GM21367 (cell line): ENCODE results near the gene TLR4.

Experiments used
- ATAC-seq: cut with Tn5 transposase; IDR thresholded peaks from one replicate; pipeline ENCODE4 v1.9.1; 2021; ENCODE audit not compliant: unreplicated experiment

The TLR4 gene

DNA sequence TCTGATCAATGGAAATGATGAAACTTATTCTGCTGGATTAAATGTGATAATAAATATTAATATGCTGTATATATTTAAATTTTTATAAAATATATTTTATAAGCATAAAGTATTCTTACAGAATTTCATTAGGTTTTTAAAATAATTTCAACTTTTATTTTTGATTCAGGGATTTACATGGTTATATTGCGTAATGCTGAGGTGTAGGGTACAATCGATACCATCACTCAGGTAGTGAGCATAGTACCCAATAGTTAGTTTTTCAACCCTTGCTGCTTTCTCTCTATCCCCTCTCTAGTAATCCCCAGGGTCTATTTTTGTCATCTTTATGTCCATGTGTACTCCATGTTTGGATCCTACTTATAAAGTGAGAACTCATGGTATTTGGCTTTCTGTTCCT is 5.7 kb downstream of the TLR4 start:
- ATAC-seq = no peak

DNA sequence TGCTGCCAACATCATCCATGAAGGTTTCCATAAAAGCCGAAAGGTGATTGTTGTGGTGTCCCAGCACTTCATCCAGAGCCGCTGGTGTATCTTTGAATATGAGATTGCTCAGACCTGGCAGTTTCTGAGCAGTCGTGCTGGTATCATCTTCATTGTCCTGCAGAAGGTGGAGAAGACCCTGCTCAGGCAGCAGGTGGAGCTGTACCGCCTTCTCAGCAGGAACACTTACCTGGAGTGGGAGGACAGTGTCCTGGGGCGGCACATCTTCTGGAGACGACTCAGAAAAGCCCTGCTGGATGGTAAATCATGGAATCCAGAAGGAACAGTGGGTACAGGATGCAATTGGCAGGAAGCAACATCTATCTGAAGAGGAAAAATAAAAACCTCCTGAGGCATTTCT is 10.1 kb downstream of the TLR4 start:
- ATAC-seq = no peak

DNA sequence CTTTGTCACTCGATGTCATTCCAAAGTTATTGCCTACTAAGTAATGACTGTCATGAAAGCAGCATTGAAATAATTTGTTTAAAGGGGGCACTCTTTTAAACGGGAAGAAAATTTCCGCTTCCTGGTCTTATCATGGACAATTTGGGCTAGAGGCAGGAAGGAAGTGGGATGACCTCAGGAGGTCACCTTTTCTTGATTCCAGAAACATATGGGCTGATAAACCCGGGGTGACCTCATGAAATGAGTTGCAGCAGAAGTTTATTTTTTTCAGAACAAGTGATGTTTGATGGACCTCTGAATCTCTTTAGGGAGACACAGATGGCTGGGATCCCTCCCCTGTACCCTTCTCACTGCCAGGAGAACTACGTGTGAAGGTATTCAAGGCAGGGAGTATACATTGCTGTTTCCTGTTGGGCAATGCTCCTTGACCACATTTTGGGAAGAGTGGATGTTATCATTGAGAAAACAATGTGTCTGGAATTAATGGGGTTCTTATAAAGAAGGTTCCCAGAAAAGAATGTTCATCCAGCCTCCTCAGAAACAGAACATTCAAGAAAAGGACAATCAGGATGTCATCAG is 11.3 kb downstream of the TLR4 start:
- ATAC-seq = no peak

DNA sequence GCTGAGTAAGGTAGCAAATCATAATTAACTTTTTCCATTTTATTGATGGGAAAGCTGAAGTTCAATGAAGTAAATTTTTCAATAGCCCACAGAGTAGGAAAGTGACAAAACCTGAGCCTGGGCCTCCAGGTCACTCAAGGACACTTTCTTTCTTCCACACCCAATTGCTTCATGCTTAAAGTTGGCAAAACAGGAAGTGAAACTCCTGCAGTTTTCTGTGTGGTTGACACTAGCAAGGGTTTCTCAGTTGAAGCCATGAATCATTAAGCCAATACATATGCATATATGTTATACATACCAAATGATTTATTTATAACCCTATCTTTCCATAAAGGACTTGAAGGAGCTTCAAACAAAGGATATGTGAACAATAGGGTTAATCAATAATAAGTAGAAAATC is 13.9 kb downstream of the TLR4 start:
- ATAC-seq = peak; percentile 99

DNA sequence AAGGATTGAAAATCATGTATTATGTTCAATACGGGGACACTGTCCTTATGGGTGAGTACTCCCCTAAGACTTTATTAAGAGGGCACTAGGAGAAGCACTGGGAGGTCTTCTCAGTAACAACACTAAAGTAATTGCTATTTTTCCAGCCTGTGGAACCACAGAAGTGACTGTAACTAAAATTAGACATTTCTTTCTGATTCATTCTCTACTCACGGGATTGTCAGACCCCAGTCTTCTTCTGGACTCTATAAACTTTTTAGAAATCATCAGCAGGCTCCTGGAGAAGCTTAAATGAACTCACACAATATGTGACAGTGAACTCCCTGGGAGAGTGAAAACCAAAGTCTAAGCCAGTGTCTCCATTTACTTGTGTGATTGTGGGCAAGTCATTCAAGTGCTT is 14.5 kb downstream of the TLR4 start:
- peak; percentile 15 for ATAC-seq

DNA sequence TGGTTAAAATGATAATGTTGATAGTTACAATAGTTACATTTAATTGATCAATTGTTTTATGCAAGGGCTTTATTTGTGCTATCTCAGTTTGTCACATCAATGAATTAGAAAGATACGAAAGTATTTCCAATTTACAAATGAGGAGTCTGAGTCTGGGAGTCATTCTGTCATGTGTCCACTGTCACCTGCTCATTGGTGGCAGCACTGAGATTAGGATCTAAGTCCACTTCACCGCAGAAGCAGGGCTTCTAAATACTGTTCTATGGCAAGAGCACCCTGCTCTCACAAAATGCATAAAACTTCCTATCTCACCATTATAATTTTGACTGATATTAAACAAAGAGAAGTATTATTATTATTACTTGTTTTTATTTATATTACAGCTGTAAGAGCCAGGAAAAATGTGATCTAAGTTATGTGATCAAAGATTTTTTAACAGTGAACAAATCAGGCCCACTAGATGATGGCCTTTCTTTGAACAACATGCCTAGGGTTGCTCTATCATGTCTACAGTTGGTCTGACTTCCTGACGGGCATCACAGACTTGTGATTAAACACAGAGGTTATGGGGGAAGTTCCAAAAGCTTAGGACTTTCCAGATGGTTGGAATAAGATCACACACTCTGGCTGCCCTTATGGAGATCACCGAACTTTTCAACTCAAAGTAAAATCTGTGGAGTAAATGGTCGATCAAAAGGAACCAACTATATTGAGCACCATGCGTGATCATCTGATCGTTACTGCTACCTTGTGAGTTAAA is 15.1 kb downstream of the TLR4 start:
- no peak for ATAC-seq

DNA sequence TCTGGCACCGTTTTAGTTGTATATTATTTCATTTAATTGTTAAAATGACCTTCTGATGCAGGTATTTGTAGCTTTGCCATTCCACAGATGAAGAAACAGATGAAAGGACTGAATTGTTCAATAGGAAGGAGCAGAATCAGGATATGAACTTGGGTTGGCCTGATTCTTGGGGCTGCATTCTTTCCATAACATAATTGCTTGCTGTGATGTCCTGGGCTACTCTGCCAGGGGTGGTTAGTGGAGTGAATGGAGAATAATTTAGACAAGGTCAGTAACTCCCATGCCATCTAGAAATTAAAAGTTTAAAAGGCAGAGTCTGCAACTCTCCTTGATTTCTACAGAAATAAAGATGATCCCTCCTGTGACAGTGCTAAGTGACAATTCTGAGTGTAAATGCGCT is 15.9 kb downstream of the TLR4 start:
- no peak for ATAC-seq

DNA sequence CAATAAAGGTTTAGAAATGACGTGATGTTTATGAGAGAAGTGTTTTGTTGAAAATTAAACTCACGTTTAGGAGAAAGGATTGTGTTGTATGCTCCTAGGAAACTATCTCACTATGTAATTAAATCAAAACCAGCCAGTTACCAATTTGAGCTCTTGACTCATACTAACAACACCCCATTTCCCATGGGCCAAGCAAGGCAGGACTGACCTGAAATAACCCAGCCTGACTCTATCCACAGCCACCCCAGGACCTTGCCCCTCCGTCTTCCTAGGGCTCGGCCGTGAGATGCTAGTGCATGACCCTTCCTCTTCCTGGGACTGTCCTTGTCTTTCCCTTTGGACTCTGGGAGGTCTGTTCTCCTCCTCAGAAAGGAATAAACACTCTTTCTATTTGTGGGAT is 16.4 kb downstream of the TLR4 start:
- no peak for ATAC-seq

DNA sequence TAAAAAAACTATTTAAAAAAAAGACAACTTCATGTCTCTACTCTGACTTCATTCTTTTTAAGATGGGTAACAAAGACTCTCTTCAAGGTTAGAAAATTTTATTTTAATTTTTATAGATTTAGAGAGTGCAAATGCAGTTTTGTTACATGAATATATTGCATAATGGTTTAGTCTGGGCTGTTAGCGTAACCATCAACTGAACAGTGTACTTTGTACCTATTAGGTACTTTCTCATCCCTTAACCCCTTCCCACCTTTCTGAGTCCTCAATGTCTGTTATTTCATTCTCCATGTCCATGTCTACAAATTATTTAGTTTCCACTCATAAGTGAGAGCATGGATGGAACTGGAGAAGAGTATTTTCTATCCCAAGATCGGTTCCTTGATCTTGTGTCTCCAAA is 16.8 kb downstream of the TLR4 start:
- ATAC-seq = no peak

DNA sequence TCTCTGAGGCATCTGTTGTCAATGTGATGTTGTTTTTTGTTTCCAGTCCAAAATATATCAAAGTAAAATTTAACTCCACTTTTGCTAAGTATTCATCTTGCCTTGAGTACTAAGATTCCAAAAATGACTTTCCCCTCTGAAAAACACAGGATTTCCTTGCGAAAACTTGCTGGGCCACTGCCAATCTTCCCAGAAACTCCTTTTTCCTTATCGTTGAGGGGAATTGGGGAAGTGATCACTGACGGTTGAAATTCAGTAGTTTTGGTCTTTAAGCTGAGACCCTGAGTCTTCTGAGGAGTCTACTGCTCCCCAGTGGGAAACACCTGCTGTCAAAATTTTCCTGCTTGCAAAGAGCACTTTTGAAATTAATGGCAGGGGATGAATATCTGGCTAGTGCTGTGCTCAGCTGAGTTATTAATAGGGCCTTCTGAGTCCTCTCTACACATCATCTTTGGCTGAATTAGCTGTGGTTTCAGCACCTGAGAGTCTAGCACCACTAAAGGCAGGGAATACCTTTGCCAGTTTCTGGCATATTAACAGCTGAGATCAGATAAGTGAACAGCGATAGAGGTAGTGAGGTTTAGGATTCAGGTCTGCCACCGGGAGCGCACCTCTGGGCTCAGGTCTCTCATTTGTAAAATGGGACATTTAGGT is 18.0 kb downstream of the TLR4 start:
- no peak for ATAC-seq

DNA sequence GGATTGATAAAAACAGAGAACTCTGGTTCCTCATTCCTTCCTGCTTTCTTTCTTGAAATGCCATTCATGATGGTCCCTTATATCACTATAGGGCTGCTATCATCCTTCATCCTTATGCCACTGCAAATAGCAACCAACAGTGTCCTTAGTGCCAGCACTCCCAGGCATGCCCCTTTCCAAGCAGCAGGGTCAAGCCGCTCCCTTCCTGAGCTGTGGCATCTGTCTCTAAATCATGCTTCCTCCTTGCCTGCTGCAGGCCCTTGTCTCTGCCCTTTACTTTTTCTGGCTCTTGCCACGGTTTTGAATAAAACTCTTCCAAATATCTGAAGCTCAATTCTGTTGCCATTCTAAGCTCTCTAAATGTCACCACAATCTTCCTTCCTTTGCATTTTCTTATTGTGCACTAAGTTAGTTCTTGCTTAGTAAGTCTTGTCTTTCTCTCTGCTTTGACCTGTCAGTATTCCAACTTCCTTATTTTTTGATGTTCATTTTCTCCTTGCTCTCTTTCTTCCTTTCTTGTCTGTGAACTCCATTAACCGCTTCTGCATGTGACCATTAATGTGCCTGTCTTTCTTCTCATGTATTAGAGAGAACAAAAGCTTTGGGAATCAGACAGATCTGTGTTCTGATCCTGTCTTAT is 19.9 kb downstream of the TLR4 start:
- ATAC-seq = no peak

DNA sequence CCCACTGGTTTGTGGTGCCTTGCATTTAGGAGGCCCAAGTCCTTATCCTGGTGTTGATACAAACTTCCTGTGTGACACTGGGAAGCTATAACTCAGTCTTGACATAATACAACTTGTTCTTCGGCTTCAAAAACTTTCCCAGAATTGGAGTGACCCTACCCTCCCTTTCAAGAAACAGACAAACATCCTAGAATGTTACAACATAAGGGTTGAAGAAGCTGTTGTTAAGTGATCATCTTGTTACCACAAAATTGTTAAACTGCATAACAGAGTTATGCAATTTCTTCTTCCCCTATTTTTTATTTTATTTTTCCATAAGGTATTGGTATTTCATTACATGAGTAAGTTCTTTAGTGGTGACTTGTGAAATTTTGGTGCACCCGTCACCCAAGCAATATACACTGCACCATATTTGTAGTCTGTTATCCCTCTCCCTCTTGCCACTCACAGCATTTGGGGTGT is 21.3 kb downstream of the TLR4 start:
- ATAC-seq = no peak

DNA sequence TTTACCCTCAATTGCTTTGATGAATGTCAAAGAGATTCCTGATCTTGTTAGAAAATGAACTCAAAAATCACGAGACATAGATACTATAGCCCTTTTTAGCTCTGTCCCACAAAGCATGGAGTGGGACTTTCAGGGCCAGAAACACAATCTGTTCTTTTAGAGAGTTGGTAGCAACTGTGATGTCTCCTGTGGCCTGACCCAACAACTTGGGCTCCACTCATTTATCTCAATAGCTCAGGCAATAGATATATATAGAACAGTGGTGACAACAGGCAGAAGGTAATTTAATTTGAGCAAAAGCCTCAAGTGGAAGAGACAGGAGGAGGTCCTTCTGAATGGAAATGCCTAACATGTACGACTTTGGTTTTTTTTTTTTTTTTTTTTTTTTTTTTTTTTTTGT is 25.2 kb downstream of the TLR4 start:
- ATAC-seq = no peak

DNA sequence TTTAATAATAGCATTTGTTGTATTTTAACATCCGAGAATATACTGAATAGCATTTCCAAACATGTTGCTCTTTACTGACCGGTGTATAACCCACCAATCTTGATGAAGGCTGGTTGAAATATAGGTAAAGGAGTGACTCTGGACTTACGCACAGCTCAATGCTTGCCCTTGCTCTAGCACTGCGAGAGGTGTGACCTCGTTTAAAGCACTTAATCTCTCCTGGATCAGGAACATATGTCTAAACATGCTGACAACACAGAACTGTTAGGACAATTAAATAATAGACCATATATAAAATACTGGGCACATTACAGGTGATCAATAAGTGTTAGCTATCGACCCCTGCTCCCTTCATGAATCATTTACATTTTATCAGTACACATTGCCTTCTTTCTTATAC is 28.3 kb downstream of the TLR4 start:
- ATAC-seq = no peak

DNA sequence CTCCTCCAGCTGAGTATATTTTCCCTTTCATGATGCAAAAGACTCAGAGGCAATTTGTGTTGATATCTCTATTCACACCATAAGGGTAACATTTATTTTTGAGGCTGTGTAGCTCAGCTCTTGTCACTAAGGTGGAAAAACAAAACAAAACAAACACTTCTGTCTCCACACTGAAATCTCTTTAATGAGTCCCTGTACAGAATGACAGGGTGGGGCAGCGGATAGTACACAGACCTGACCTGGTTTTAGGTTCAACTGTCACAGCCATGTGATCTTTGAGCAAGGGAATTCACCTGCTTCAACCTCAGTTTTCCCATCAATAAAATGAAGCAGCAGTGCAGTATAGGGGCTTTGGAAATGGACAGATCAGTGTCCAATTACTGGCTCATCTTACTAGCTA is 29.3 kb downstream of the TLR4 start:
- ATAC-seq = no peak

DNA sequence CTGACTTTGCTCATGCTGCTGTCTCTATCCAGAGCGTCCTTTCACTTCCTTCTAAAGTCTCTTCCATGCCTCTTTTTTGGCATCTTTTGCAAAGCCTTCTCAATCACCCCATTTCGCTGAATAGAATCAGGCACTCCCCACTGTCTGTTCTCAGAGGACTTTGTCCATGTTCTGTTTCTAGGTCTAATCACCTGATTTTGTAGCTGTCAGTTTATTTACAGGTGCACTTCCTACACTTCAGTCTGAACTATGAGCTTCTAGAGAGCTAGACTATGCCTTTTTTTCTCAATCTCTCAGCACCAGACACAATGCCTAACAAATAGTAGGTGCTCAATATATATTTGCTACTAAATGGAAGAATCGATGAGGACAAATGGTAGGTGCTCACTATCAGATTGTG is 29.9 kb downstream of the TLR4 start:
- ATAC-seq = no peak

DNA sequence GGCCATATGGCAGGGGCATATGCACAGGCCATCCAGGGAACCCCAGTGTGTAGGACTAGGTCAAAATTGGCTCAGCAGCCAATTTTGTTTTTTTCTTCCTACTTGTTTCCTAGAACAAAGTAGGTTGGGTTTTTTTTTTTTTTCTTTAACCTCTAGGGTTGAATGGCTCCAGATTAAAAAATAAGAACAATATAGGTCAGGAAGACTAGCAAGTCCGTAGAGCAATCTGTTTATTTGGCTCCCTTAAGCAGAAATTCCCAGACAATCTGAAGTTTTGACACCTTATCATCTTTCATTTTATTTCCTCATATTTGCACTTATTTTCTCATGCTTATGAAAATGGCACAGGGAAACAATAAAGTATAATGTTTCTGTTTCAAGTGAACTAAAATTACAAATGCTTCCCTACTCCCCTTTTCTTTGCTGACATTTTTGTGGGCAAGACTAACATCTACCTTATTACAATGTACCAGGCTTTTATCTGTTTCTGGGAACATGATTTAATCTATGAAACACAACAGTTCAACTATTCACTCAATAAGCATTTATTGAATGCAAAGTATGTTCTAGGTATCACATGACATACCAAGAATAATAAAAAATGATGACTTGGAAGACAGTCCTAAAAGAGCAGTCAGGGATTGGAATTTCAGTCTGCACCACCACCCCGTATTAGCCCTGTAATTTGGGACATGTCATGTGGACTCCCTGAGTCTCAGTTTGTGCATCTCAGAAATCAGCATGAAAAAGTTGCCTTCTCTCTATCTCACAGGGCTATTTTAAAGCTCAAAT is 30.5 kb downstream of the TLR4 start:
- ATAC-seq = no peak

DNA sequence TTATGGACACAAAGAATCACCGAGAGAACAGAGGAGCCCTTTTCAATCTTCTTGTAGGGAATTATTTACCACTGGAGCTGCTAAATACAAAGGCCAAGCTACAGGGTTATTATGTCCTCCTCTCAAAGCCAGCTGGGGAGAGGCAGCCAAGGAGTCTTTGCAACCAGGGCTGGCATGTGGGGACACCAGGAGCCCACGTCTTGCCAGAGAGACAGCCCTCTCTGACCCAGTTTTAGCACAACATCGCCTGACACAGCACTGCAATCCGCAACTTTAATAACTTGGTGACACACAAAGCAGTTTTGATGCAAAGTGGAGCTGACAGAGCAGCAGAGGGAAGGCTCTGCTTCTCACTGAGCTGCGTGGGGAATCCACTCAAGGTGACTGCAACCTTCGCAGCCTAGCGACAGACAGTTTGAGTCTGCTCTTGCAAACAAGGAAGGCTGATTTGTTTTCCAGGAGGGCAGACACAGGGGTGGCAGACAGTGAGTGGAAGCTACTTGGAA is 33.6 kb downstream of the TLR4 start:
- no peak for ATAC-seq

DNA sequence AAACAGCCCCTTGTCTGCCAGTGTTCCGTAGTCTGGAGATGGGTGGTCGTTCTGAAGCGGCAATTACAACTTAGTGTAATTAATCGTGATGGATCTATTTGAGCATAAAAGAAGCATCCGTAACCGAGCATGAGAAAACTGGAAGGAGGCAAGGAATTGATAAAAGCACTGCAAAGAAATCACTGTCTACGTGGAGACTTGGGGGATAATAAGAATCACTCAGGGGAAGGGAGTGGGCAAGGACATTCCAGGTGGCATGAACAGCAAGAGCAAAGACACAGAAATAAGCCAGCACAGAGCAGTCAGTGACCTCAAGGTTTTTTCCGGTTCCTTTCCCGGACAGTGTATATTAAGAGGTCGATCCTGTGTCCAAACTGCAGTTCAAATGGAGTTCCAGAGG is 35.0 kb downstream of the TLR4 start:
- no peak for ATAC-seq

DNA sequence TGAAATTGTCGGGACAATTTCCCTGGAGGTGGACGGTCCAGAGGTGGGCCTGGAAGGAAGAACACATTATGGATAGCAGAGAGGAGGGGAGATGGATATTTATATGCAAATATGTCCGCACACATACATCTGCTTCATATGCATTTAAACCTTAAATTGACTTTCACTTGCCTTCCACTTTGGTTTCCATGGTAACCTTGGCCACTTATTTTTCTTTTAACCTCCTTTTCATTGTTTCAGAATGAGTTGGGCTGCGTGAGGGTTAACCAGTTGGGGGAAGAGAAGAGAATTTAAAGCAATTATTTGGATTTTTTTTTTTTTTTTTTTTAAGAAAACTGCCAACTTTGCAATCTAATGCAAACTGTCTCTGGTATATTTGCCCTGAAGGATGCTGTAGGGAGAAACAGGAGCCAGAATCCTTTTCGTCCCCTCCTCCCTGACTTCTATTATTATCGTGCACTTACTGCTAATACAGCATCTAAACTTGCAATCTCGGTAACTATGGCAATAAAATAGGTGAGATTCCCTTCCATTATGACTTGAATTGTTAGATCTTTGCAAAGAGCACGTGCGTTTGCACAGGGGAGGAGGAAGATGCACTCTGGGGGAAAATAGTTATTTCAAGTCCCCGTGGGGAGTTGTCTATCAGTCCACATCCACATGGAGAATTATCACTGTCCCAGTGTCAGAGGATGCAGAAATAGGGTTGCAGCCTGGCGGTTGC is 35.6 kb downstream of the TLR4 start:
- no peak for ATAC-seq
